HCT116 (cell line): ENCODE data around the gene P4HB. TPM values are rescaled to one million over a fixed set of nuclear protein-coding genes. Genes with fewer than 3 reads are reported as not detected.

Experiments
- ATAC-seq: fragments of 200-7000 bp; cut with Tn5 transposase; 2 replicates; pipeline ENCODE4 v1.9.1; 2020; ENCODE audit warnings: mild to moderate bottlenecking, moderate library complexity
- BruUV-seq: library from RNA; stranded (reverse); fragments of 400-500 nt; replicated peaks from 2 replicates; lab custom pipeline; 2021; lab: Mats Ljungman, UMichigan
- CTCF ChIA-PET: fragments of 300-600 bp; sonication (Branson Sonifier 250); formaldehyde crosslinking; loops from one replicate; lab custom pipeline; 2021; ENCODE audit warnings: antibody characterized with exemption; lab: Charles Lee
- POLR2A ChIA-PET: fragments of 300-600, 350-600 bp; sonication (Branson Sonifier 250); formaldehyde crosslinking; loops from one replicate; lab custom pipeline; 2021; ENCODE audit warnings: antibody characterized with exemption; lab: Charles Lee
- RAD21 ChIA-PET, 2 experiments: fragments of 300-600 bp; sonication (Branson Sonifier 250); formaldehyde crosslinking; loops; one replicate each; lab custom pipeline; 2023; ENCODE audit warnings: low total read pairs in 2 of 2; ENCODE audit not compliant: uncharacterized antibody in 2 of 2, unreplicated experiment in 2 of 2, low non-redundant PET in 1 of 2; lab: Charles Lee
- DNase-seq: peaks from one replicate; pipeline ENCODE4 v3.0.0-alpha.2; 2010; ENCODE audit warnings: low read depth, low spot score
- H2AFZ ChIP-seq: fragments of 200-600 bp; shearing (Covaris generic), sonication (generic); 2 replicates; pipeline ENCODE4 v1.6.1; 2017; ENCODE audit warnings: low read depth, mixed run types, mixed read lengths, antibody characterized with exemption, low read length; ENCODE audit not compliant: poor library complexity, severe bottlenecking
- H3K27ac ChIP-seq: 2 replicates; pipeline ENCODE4 v1.5.1; 2012; ENCODE audit warnings: low read depth, low read length
- H3K27me3 ChIP-seq: fragments of 200-600 bp; sonication (generic); 2 replicates; pipeline ENCODE4 v1.6.1; 2016; ENCODE audit warnings: mixed run types, low read length, mixed read lengths; ENCODE audit not compliant: insufficient read depth
- H3K36me3 ChIP-seq, 2 experiments: fragments of 200-500 bp in 1 of 2; fragments of 200-600 bp in 1 of 2; sonication (Bioruptor generic) in 1 of 2; sonication (generic) in 1 of 2; 2 replicates each; pipeline versions ENCODE4 v1.5.1 to v1.6.1; 2014 to 2016; ENCODE audit warnings: low read length in 2 of 2, inconsistent platforms in 1 of 2, mixed read lengths in 1 of 2, mixed run types in 1 of 2; ENCODE audit not compliant: insufficient read depth in 2 of 2, control insufficient read depth in 1 of 2
- H3K4me1 ChIP-seq, 2 experiments: fragments of 200-600 bp in 1 of 2; sonication (generic) in 1 of 2; 2 replicates each; pipeline versions ENCODE4 v1.5.1 to v1.6.1; 2012 to 2017; ENCODE audit warnings: low read length in 2 of 2, inconsistent platforms in 1 of 2, mild to moderate bottlenecking in 1 of 2, mixed read lengths in 1 of 2, mixed run types in 1 of 2, moderate library complexity in 1 of 2; ENCODE audit not compliant: insufficient read depth in 2 of 2, control insufficient read depth in 1 of 2
- H3K4me2 ChIP-seq: fragments of 200-600 bp; sonication (generic); 2 replicates; pipeline ENCODE4 v1.6.1; 2017; ENCODE audit warnings: mixed run types, low read length, mixed read lengths
- H3K4me3 ChIP-seq, 2 experiments: fragments of 200-600 bp in 1 of 2; sonication (generic) in 1 of 2; replicated peaks in 1 of 2; 2 replicates each; pipeline ENCODE4 v1.5.1; 2011 to 2016; ENCODE audit warnings: low read length in 2 of 2, control low read depth in 1 of 2, low read depth in 1 of 2, mild to moderate bottlenecking in 1 of 2, mixed read lengths in 1 of 2, mixed run types in 1 of 2
- H3K79me2 ChIP-seq: fragments of 200-600 bp; sonication (generic); 2 replicates; pipeline ENCODE4 v1.6.1; 2017; ENCODE audit warnings: mild to moderate bottlenecking, mixed run types, low read length, moderate library complexity, mixed read lengths; ENCODE audit not compliant: insufficient read depth
- H3K9ac ChIP-seq: fragments of 200-600 bp; sonication (generic); 2 replicates; pipeline ENCODE4 v1.6.1; 2016; ENCODE audit warnings: low read length, mixed read lengths
- H3K9me2 ChIP-seq: fragments of 200-600 bp; sonication (generic), shearing (Covaris generic); 2 replicates; pipeline ENCODE4 v1.6.1; 2017; ENCODE audit warnings: mixed run types, mild to moderate bottlenecking, moderate library complexity; ENCODE audit not compliant: insufficient read depth
- H3K9me3 ChIP-seq, 2 experiments: fragments of 200-500 bp in 1 of 2; fragments of 200-600 bp in 1 of 2; sonication (Bioruptor generic) in 1 of 2; sonication (generic) in 1 of 2; 2 replicates each; pipeline ENCODE4 v1.6.1; 2014 to 2017; ENCODE audit warnings: low read length in 2 of 2, mixed read lengths in 2 of 2, inconsistent platforms in 1 of 2, low read depth in 1 of 2, mild to moderate bottlenecking in 1 of 2, mixed run types in 1 of 2, moderate library complexity in 1 of 2; ENCODE audit not compliant: control insufficient read depth in 1 of 2, insufficient read depth in 1 of 2
- H4K20me1 ChIP-seq: fragments of 200-600 bp; sonication (generic), shearing (Covaris generic); 2 replicates; pipeline ENCODE4 v1.6.1; 2017; ENCODE audit warnings: mixed run types, mild to moderate bottlenecking, moderate library complexity; ENCODE audit not compliant: insufficient read depth
- CEBPB ChIP-seq: IDR thresholded peaks from 2 replicates; pipeline ENCODE4 v1.6.1; 2012; ENCODE audit warnings: low read depth
- CTCF ChIP-seq, 3 experiments: fragments of 200-600 bp in 1 of 3; sonication (generic) in 1 of 3; IDR thresholded peaks in 2 of 3; conservative IDR thresholded peaks in 1 of 3; 2 replicates each; pipeline ENCODE4 v1.5.1; 2012 to 2017; ENCODE audit warnings: low read depth in 2 of 3, low read length in 2 of 3, antibody characterized with exemption in 1 of 3, borderline replicate concordance in 1 of 3, control low read depth in 1 of 3, mild to moderate bottlenecking in 1 of 3, mixed read lengths in 1 of 3, mixed run types in 1 of 3, moderate library complexity in 1 of 3; ENCODE audit not compliant: insufficient read depth in 1 of 3
- EGR1 ChIP-seq: IDR thresholded peaks from 2 replicates; pipeline ENCODE4 v1.6.1; 2012; ENCODE audit warnings: low read depth
- ELF1 ChIP-seq: IDR thresholded peaks from 2 replicates; pipeline ENCODE4 v1.6.1; 2012; ENCODE audit warnings: low read depth, borderline replicate concordance
- EZH2phosphoT487 ChIP-seq: fragments of 200-600 bp; IDR thresholded peaks from 2 replicates; pipeline ENCODE4 v1.6.1; 2018; ENCODE audit warnings: antibody characterized with exemption, borderline replicate concordance
- FOSL1 ChIP-seq: IDR thresholded peaks from 2 replicates; pipeline ENCODE4 v1.6.1; 2012; ENCODE audit warnings: low read depth
- JUND ChIP-seq: IDR thresholded peaks from 2 replicates; pipeline ENCODE4 v1.6.1; 2012
- POLR2A ChIP-seq: IDR thresholded peaks from 2 replicates; pipeline ENCODE4 v1.7.0; 2011; ENCODE audit warnings: borderline replicate concordance; ENCODE audit not compliant: insufficient read depth, insufficient read length; ENCODE audit errors: extremely low read depth
- RAD21 ChIP-seq: IDR thresholded peaks from 2 replicates; pipeline ENCODE4 v1.6.1; 2012; ENCODE audit warnings: low read depth, mild to moderate bottlenecking
- SIN3A ChIP-seq: IDR thresholded peaks from 2 replicates; pipeline ENCODE4 v1.6.1; 2012; ENCODE audit warnings: low read depth
- SP1 ChIP-seq: IDR thresholded peaks from 2 replicates; pipeline ENCODE4 v1.6.1; 2012; ENCODE audit warnings: low read depth
- SRF ChIP-seq: IDR thresholded peaks from 2 replicates; pipeline ENCODE4 v1.6.1; 2012; ENCODE audit warnings: low read depth
- TCF7L2 ChIP-seq: IDR thresholded peaks from 2 replicates; pipeline ENCODE4 v1.7.0; 2011; ENCODE audit warnings: borderline replicate concordance, inconsistent platforms; ENCODE audit not compliant: insufficient read depth, insufficient read length; ENCODE audit errors: extremely low read depth
- ZNF274 ChIP-seq: fragments of 200-500 bp; sonication (Bioruptor generic); IDR thresholded peaks from 2 replicates; pipeline ENCODE4 v1.6.1; 2014; ENCODE audit warnings: mild to moderate bottlenecking, low read depth, low read length, inconsistent platforms
- intact Hi-C: fragments of 100-400 bp; cut with micrococcal nuclease; formaldehyde crosslinking; loops from 2 replicates; pipeline ENCODE4 v1.10.0; 2022
- total RNA-seq: library from RNA; stranded (reverse); gene quantifications from one replicate; pipeline ENCODE4 v1.2.1, GENCODE V29; 2021; ENCODE audit not compliant: unreplicated experiment
- TF ChIP-seq, protein P1 (sequence below): IDR thresholded peaks from 2 replicates; pipeline ENCODE4 v1.6.1; 2012
- TF ChIP-seq, protein P2 (sequence below): IDR thresholded peaks from 2 replicates; pipeline ENCODE4 v1.6.1; 2011; ENCODE audit warnings: mild to moderate bottlenecking, low read length, moderate library complexity; ENCODE audit not compliant: insufficient replicate concordance; ENCODE audit errors: extremely low read depth
- TF ChIP-seq, protein P3 (sequence below): IDR thresholded peaks from 2 replicates; pipeline ENCODE4 v1.6.1; 2012

The P4HB gene
- total RNA-seq, 1 experiment from 2014 or later = 1,043 TPM

GRCh38 chr17:81909231-81909630 lies 48.9 kb upstream of the P4HB start:
- ChIA-PET RAD21 (no interaction called here), CTCF (no interaction called here), POLR2A (no interaction called here)
- H2AFZ ChIP-seq = no peak overlapping the region
- H3K36me3 ChIP-seq = peaks cover 10 to 24% of the 10 kb centered on the region in 2 experiments
- no peaks in the 10 kb centered on the region for H4K20me1 ChIP-seq
- H3K9me2 ChIP-seq = no peaks in the 10 kb centered on the region
- H3K4me2 ChIP-seq = no peak overlapping the region
- peaks cover 28 to 39% of the 10 kb centered on the region in 2 experiments for H3K4me1 ChIP-seq
- ATAC-seq (no peak), DNase-seq (no peak)
- H3K9ac ChIP-seq = no peak overlapping the region
- no peaks in the 10 kb centered on the region for H3K27me3 ChIP-seq
- no peaks in the 10 kb centered on the region for H3K9me3 ChIP-seq
- intact Hi-C loops = no loop called here
- no peak overlapping the region for H3K4me3 ChIP-seq
- H3K79me2 ChIP-seq = peaks cover 8% of the 10 kb centered on the region; the same call in 1 of the 2 replicates
- no peak overlapping the region; the same call in 1 of the 2 replicates for H3K27ac ChIP-seq
- TF ChIP-seq, protein P1, sequence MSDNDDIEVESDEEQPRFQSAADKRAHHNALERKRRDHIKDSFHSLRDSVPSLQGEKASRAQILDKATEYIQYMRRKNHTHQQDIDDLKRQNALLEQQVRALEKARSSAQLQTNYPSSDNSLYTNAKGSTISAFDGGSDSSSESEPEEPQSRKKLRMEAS = no peak
- TF ChIP-seq ZNF274 (no peak), SIN3A (no peak), RAD21 (no peak), EGR1 (no peak), TCF7L2 (no peak), EZH2phosphoT487 (no peak), SRF (no peak), FOSL1 (no peak), CEBPB (no peak), JUND (no peak), CTCF (IDR thresholded peaks at IDR 0.05 in 2 of 3, conservative IDR thresholded peaks at IDR 0.05 in 1 of 3; ENCODE audit: borderline replicate concordance in 1 of 3, insufficient read depth in 1 of 3, low read depth in 2 of 3, low read length in 2 of 3) (no peak), ELF1 (no peak), POLR2A (no peak), SP1 (no peak)
- TF ChIP-seq, protein P2, sequence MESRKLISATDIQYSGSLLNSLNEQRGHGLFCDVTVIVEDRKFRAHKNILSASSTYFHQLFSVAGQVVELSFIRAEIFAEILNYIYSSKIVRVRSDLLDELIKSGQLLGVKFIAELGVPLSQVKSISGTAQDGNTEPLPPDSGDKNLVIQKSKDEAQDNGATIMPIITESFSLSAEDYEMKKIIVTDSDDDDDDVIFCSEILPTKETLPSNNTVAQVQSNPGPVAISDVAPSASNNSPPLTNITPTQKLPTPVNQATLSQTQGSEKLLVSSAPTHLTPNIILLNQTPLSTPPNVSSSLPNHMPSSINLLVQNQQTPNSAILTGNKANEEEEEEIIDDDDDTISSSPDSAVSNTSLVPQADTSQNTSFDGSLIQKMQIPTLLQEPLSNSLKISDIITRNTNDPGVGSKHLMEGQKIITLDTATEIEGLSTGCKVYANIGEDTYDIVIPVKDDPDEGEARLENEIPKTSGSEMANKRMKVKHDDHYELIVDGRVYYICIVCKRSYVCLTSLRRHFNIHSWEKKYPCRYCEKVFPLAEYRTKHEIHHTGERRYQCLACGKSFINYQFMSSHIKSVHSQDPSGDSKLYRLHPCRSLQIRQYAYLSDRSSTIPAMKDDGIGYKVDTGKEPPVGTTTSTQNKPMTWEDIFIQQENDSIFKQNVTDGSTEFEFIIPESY = no peak
- TF ChIP-seq, protein P3, sequence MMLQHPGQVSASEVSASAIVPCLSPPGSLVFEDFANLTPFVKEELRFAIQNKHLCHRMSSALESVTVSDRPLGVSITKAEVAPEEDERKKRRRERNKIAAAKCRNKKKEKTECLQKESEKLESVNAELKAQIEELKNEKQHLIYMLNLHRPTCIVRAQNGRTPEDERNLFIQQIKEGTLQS = no peak
- no TSS peak for BruUV-seq
